Body of pancreas (tissue), 4 donors: ENCODE data around the gene IP6K3.
A peak's percentile ranks its signal among the peaks of the same experiment; 100 is the strongest.

Experiments
- CTCF ChIP-seq, 7 experiments: fragments of 450-650 bp in 4 of 7; fragments of 200-600 bp in 3 of 7; sonication (generic) in 3 of 7; IDR thresholded peaks; one replicate each; pipeline ENCODE4 v1.5.1; 2016 to 2019; ENCODE audit warnings: antibody characterized with exemption in 7 of 7
- POLR2A ChIP-seq, 3 donors: fragments of 450-650 bp; IDR thresholded peaks; one replicate each; pipeline ENCODE4 v1.6.1; 2016; ENCODE audit warnings: antibody characterized with exemption in 3 of 3, mild to moderate bottlenecking in 2 of 3

GRCh38 chr6:33714385-33715040, 32.2 kb downstream of the IP6K3 start:
- TF ChIP-seq CTCF (IDR thresholded peaks at IDR 0.05) (peak in 3 of 7 experiments; percentile 12 to 42 (median 27)), POLR2A (IDR thresholded peaks at IDR 0.05) (no peak)
